ENCODE data around the gene DCT. TPM values are rescaled to one million over a fixed set of nuclear protein-coding genes. Genes with fewer than 3 reads are reported as not detected.

Gene DCT
- not detected in 5 replicates for total RNA-seq (2022; extraction: Qiagen RNA extraction)

GRCh38 chr13:94479616-94480015, at the start of gene DCT:
Gene DCT (minus strand): TSS chr13:94479682. CDS start chr13:94479255, 427 bp downstream.

Other genes starting within 250 kb of the DCT start
- 7.0 to 9.2 TPM (median 8.8 TPM) in 5 replicates for gene TGDS, start 116.5 kb upstream of the DCT start, total RNA-seq (2022; extraction: Qiagen RNA extraction)
- 2.4 to 3.4 TPM (median 3.0 TPM) in 5 replicates for gene GPR180, start 122.2 kb upstream of the DCT start, total RNA-seq (2022; extraction: Qiagen RNA extraction)
- gene SOX21, start 232.9 kb upstream of the DCT start, total RNA-seq (2022; extraction: Qiagen RNA extraction) = 0.20 to 0.91 TPM (median 0.67 TPM) in 5 replicates

Measured in A549 treated with Mapracorat at 1 μM for 4 hours (cell line).